HepG2 (cell line): Measurements from ENCODE around the gene DIPK1B. TPM values are rescaled to one million over a fixed set of nuclear protein-coding genes. Genes with fewer than 3 reads are reported as not detected.

Experiments used
- ATAC-seq: fragments of 200-7000 bp; cut with Tn5 transposase; 3 replicates; pipeline ENCODE4 v1.9.1; 2020; ENCODE audit warnings: mild to moderate bottlenecking, moderate library complexity
- BruUV-seq: library from RNA; stranded (reverse); fragments of 400-500 nt; replicated peaks from 2 replicates; lab custom pipeline; 2021; lab: Mats Ljungman, UMichigan
- CTCF ChIA-PET: fragments of 300-600 bp; formaldehyde crosslinking; extraction: SDS; loops from one replicate; lab custom pipeline; 2021; ENCODE audit warnings: low total read pairs, inconsistent platforms, low intra/inter-chr PET ratio; lab: Yijun Ruan, JAX
- POLR2A ChIA-PET: fragments of 350-600 bp; sonication (Branson Sonifier 250); formaldehyde crosslinking; loops from one replicate; lab custom pipeline; 2020; ENCODE audit warnings: antibody characterized with exemption, inconsistent platforms; lab: Yijun Ruan, JAX
- DNase-seq: peaks from one replicate; pipeline ENCODE4 v3.0.0-alpha.2; 2015; ENCODE audit warnings: low spot score
- FAIRE-seq: peaks from 3 replicates; lab custom pipeline; 2011; peaks lifted over from hg19 to GRCh38; lab: Jason Lieb, UNC
- H2AFZ ChIP-seq: one replicate; pipeline ENCODE4 v1.6.1; 2011; ENCODE audit warnings: low read length, inconsistent platforms
- H3K27ac ChIP-seq: fragments of 300-600 bp; 3 replicates; pipeline ENCODE4 v1.8.0; 2011; ENCODE audit warnings: mixed run types, mild to moderate bottlenecking, mixed read lengths, low read length, inconsistent platforms; ENCODE audit not compliant: insufficient read depth; ENCODE audit errors: extremely low read length
- H3K27me3 ChIP-seq, 2 experiments: fragments of 200-600 bp in 1 of 2; 2 replicates in 1 of 2; 3 replicates in 1 of 2; pipeline versions ENCODE4 v1.6.0 to v1.8.0; 2011; ENCODE audit warnings: low read length in 2 of 2, mild to moderate bottlenecking in 2 of 2, moderate library complexity in 2 of 2, inconsistent platforms in 1 of 2; ENCODE audit not compliant: insufficient read depth in 2 of 2, control insufficient read depth in 1 of 2
- H3K36me3 ChIP-seq, 2 experiments: fragments of 200-600 bp in 1 of 2; replicated peaks in 1 of 2; 2 replicates in 1 of 2; 3 replicates in 1 of 2; pipeline versions ENCODE4 v1.5.1 to v1.8.0; 2011; ENCODE audit warnings: low read length in 2 of 2, inconsistent platforms in 1 of 2; ENCODE audit not compliant: insufficient read depth in 2 of 2, control insufficient read depth in 1 of 2
- H3K4me1 ChIP-seq: 2 replicates; pipeline ENCODE4 v1.5.1; 2012; ENCODE audit warnings: low read length, inconsistent platforms; ENCODE audit not compliant: insufficient read depth
- H3K4me2 ChIP-seq: 2 replicates; pipeline ENCODE4 v1.6.0; 2011; ENCODE audit warnings: low read depth, low read length, inconsistent platforms
- H3K4me3 ChIP-seq, 3 experiments: fragments of 200-600 bp in 1 of 3; sonication (generic), shearing (Covaris generic) in 1 of 3; replicated peaks in 1 of 3; 2 replicates each; pipeline ENCODE4 v1.5.1; 2011 to 2016; ENCODE audit warnings: low read length in 3 of 3, inconsistent platforms in 2 of 3, low read depth in 2 of 3, mild to moderate bottlenecking in 2 of 3, control low read depth in 1 of 3, mixed read lengths in 1 of 3; ENCODE audit not compliant: insufficient read depth in 1 of 3
- H3K79me2 ChIP-seq: one replicate; pipeline ENCODE4 v1.6.1; 2011; ENCODE audit warnings: low read length, inconsistent platforms; ENCODE audit not compliant: insufficient read depth
- H3K9ac ChIP-seq: 2 replicates; pipeline ENCODE4 v1.6.0; 2011; ENCODE audit warnings: mild to moderate bottlenecking, low read depth, low read length, inconsistent platforms; ENCODE audit not compliant: insufficient read depth
- H3K9me3 ChIP-seq: 2 replicates; pipeline ENCODE4 v1.5.1; 2012; ENCODE audit warnings: mild to moderate bottlenecking, low read length
- H4K20me1 ChIP-seq: 2 replicates; pipeline ENCODE4 v1.6.0; 2011; ENCODE audit warnings: inconsistent platforms, mild to moderate bottlenecking, low read length, moderate library complexity; ENCODE audit not compliant: insufficient read depth
- ARNT2 ChIP-seq: sonication (generic); formaldehyde crosslinking; IDR thresholded peaks from 2 replicates; pipeline ENCODE4 v1.8.0; 2022; ENCODE audit warnings: mild to moderate bottlenecking, low read depth, missing genetic modification reagents, moderate library complexity
- CEBPB ChIP-seq: IDR thresholded peaks from 2 replicates; pipeline ENCODE4 v1.6.1; 2011; ENCODE audit warnings: low read depth, low read length, improper control_type of control experiment, borderline replicate concordance
- GABPB1 ChIP-seq: IDR thresholded peaks from 2 replicates; pipeline ENCODE4 v1.6.1; 2016; ENCODE audit warnings: mild to moderate bottlenecking, missing genetic modification reagents, moderate library complexity, missing compliant biosample characterization
- HDAC6 ChIP-seq: fragments of 200-600 bp; sonication (generic); IDR thresholded peaks from 2 replicates; pipeline ENCODE4 v1.7.0; 2017; ENCODE audit warnings: mild to moderate bottlenecking, antibody characterized with exemption, low read length, low read depth
- SAP130 ChIP-seq: IDR thresholded peaks from 2 replicates; pipeline ENCODE4 v1.6.1; 2016; ENCODE audit warnings: low read depth
- SIX4 ChIP-seq: sonication (generic); formaldehyde crosslinking; IDR thresholded peaks from 2 replicates; pipeline ENCODE4 v1.4.0; 2020; ENCODE audit warnings: missing genetic modification reagents
- TGIF2 ChIP-seq: IDR thresholded peaks from 2 replicates; pipeline ENCODE4 v1.6.1; 2016; ENCODE audit warnings: control low read depth, missing compliant biosample characterization
- ZNF253 ChIP-seq: sonication (generic); formaldehyde crosslinking; IDR thresholded peaks from 2 replicates; pipeline ENCODE4 v1.8.0; 2022; ENCODE audit warnings: mild to moderate bottlenecking, missing genetic modification reagents, borderline replicate concordance
- ZNF432 ChIP-seq: sonication (generic); formaldehyde crosslinking; IDR thresholded peaks from 2 replicates; pipeline ENCODE4 v1.5.0; 2020; ENCODE audit warnings: missing genetic modification reagents, mild to moderate bottlenecking, borderline replicate concordance
- ZNF619 ChIP-seq: sonication (generic); formaldehyde crosslinking; IDR thresholded peaks from 2 replicates; pipeline ENCODE4 v1.4.0; 2020; ENCODE audit warnings: mild to moderate bottlenecking, missing genetic modification reagents
- WGBS: methylation state at CpG from one replicate; pipeline ENCODE4 v1.1.6; 2017; ENCODE audit warnings: low lambda C conversion rate; 5-methylcytosine and 5-hydroxymethylcytosine counted together
- in situ Hi-C: cut with HindIII; loops from 2 replicates; pipeline ENCODE4 v1.10.0; 2017; ENCODE audit warnings: low pct_unique_long_range_greater_than_20kb; ENCODE audit not compliant: extremely low pct_ligation_motif_present
- intact Hi-C: fragments of 100-400 bp; cut with micrococcal nuclease; formaldehyde crosslinking; loops from one replicate; pipeline ENCODE4 v1.10.0; 2022; ENCODE audit not compliant: unreplicated experiment
- polyA plus RNA-seq, 8 experiments: library from polyadenylated mRNA; depleted of rRNA in 3 of 8; stranded (reverse) in 7 of 8; unstranded in 1 of 8; fragments of >200 nt; fragmentation: Illumina TruSeq in 4 of 8; extraction: Trizol in 4 of 8; gene quantifications; 2 replicates each; pipeline versions ENCODE4 v1.2.1 to v1.2.3, GENCODE V29; 2011 to 2016; ENCODE audit warnings: low read depth in 4 of 8, missing spikeins in 1 of 8, mixed read lengths in 1 of 8; ENCODE audit not compliant: insufficient read depth in 1 of 8
- total RNA-seq, 5 experiments: library from RNA; depleted of rRNA; stranded (reverse); fragments of >200 nt; fragmentation: Illumina TruSeq; extraction: Trizol; gene quantifications; 2 replicates each; pipeline ENCODE4 v1.2.3, GENCODE V29; 2016; ENCODE audit warnings: low read depth in 1 of 5
- TF ChIP-seq, protein P1 (sequence below): sonication (generic); formaldehyde crosslinking; IDR thresholded peaks from 2 replicates; pipeline ENCODE4 v1.5.0; 2020; ENCODE audit warnings: missing genetic modification reagents

Gene DIPK1B
- total and polyA plus RNA-seq, 2 of the 13 experiments (the other 11 are each of a cell fraction or from before 2014, with no cell fraction given): 0.18 to 3.9 TPM

GRCh38 chr9:136678624-136679023 lies 33.7 kb upstream of the DIPK1B start:
- Histone ChIP-seq H3K36me3 (no peaks in the 10 kb centered on the region), H3K4me3 (no peak overlapping the region), H3K4me1 (peaks cover 60% of the 10 kb centered on the region), H3K9ac (no peak overlapping the region), H3K27ac (no peak overlapping the region), H3K4me2 (no peak overlapping the region), H3K27me3 (0 out of 5 replicates have a peak, but pooled peaks cover 0 to 4% of the 10 kb centered on the region in 2 experiments), H3K79me2 (no peaks in the 10 kb centered on the region), H4K20me1 (no peaks in the 10 kb centered on the region; the same call in 1 of the 2 replicates), H2AFZ (no peak overlapping the region), H3K9me3 (no peaks in the 10 kb centered on the region)
- CTCF ChIA-PET: no interaction called here
- ATAC-seq: no peak
- 45% methylated on average over 6 of the region's 6 CpGs for WGBS
- peak; percentile 43 for DNase-seq
- in situ Hi-C loops: no loop called here
- intact Hi-C loops: no loop called here
- BruUV-seq: no TSS peak
- FAIRE-seq: no peak
- POLR2A ChIA-PET: no interaction called here
- TF ChIP-seq ZNF432 (CRISPR knock-in tag) (no peak), ZNF253 (CRISPR knock-in tag) (no peak), TGIF2 (0 out of 2 replicates have a peak, but pooled peaks have one; percentile 62), SIX4 (CRISPR knock-in tag) (no peak), ZNF619 (CRISPR knock-in tag) (no peak), SAP130 (peak; percentile 30; the same call in 1 of the 2 replicates)

GRCh38 chr9:136679431-136679941 lies 32.9 kb upstream of the DIPK1B start:
- in situ Hi-C loops: no loop called here
- Histone ChIP-seq H3K9ac (no peak overlapping the region), H3K4me3 (no peak overlapping the region), H3K79me2 (no peaks in the 10 kb centered on the region), H3K36me3 (no peaks in the 10 kb centered on the region), H4K20me1 (no peaks in the 10 kb centered on the region; the same call in 1 of the 2 replicates), H2AFZ (no peak overlapping the region), H3K4me1 (peaks cover 54% of the 10 kb centered on the region), H3K9me3 (no peaks in the 10 kb centered on the region), H3K27ac (no peak overlapping the region), H3K27me3 (0 out of 5 replicates have a peak, but pooled peaks cover 0 to 4% of the 10 kb centered on the region in 2 experiments), H3K4me2 (no peak overlapping the region)
- TF ChIP-seq ARNT2: no peak
- TF ChIP-seq HDAC6: no peak
- TF ChIP-seq CEBPB: peak; percentile 36; the same call in 1 of the 2 replicates
- TF ChIP-seq, protein P1, sequence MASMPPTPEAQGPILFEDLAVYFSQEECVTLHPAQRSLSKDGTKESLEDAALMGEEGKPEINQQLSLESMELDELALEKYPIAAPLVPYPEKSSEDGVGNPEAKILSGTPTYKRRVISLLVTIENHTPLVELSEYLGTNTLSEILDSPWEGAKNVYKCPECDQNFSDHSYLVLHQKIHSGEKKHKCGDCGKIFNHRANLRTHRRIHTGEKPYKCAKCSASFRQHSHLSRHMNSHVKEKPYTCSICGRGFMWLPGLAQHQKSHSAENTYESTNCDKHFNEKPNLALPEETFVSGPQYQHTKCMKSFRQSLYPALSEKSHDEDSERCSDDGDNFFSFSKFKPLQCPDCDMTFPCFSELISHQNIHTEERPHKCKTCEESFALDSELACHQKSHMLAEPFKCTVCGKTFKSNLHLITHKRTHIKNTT (CRISPR knock-in tag): no peak
- TF ChIP-seq GABPB1 (CRISPR knock-in tag): no peak
- CTCF ChIA-PET: no interaction called here
- FAIRE-seq (no peak), DNase-seq (no peak), ATAC-seq (no peak)
- intact Hi-C loops: no loop called here
- BruUV-seq: no TSS peak
- 76% methylated on average over 22 of the region's 22 CpGs for whole genome bisulfite sequencing
- POLR2A ChIA-PET: no interaction called here
